PC-9 (cell line): ENCODE results near the gene PHRF1. TPM values are rescaled to one million over a fixed set of nuclear protein-coding genes. Genes with fewer than 3 reads are reported as not detected.

Experiments
- BruUV-seq: library from RNA; stranded (reverse); fragments of 400-500 nt; replicated peaks from 2 replicates; lab custom pipeline; 2021; lab: Mats Ljungman, UMichigan
- CTCF ChIA-PET: fragments of 300-600 bp; sonication (Branson Sonifier 250); formaldehyde crosslinking; loops from one replicate; lab custom pipeline; 2022; ENCODE audit warnings: antibody characterized with exemption; lab: Charles Lee
- POLR2A ChIA-PET: fragments of 300-600 bp; sonication (Branson Sonifier 250); formaldehyde crosslinking; loops from one replicate; lab custom pipeline; 2022; ENCODE audit warnings: antibody characterized with exemption; ENCODE audit not compliant: unreplicated experiment; lab: Charles Lee
- DNase-seq, 2 experiments: peaks; one replicate each; pipeline versions ENCODE4 v3.0.0 to v3.0.0-alpha.2; 2015 to 2022; ENCODE audit warnings: mixed read lengths in 1 of 2
- H2AFZ ChIP-seq: fragments of 200-600 bp; sonication (generic); 2 replicates; pipeline ENCODE4 v1.8.1; 2017; ENCODE audit warnings: antibody characterized with exemption
- H3F3A ChIP-seq: fragments of 200-600 bp; sonication (generic); 2 replicates; pipeline ENCODE4 v1.8.1; 2017; ENCODE audit warnings: antibody characterized with exemption, mild to moderate bottlenecking, low read depth; ENCODE audit not compliant: insufficient read depth
- H3K27ac ChIP-seq: fragments of 200-600 bp; sonication (generic); 2 replicates; pipeline ENCODE4 v1.6.1; 2016; ENCODE audit warnings: mixed run types
- H3K27me3 ChIP-seq: fragments of 200-600 bp; sonication (generic); 2 replicates; pipeline ENCODE4 v1.6.1; 2016; ENCODE audit warnings: low read depth, mixed run types; ENCODE audit not compliant: insufficient read depth
- H3K36me3 ChIP-seq: fragments of 200-600 bp; sonication (generic); 2 replicates; pipeline ENCODE4 v1.6.1; 2016; ENCODE audit warnings: low read depth, mixed run types
- H3K4me1 ChIP-seq: fragments of 200-600 bp; sonication (generic); replicated peaks from 2 replicates; pipeline ENCODE4 v1.6.1; 2016; ENCODE audit warnings: mixed run types; ENCODE audit not compliant: insufficient read depth
- H3K4me2 ChIP-seq: fragments of 200-600 bp; sonication (generic); 2 replicates; pipeline ENCODE4 v1.6.1; 2017; ENCODE audit warnings: mixed run types
- H3K4me3 ChIP-seq: fragments of 200-600 bp; sonication (generic); 2 replicates; pipeline ENCODE4 v1.6.1; 2016; ENCODE audit warnings: mixed run types
- H3K79me2 ChIP-seq: fragments of 200-600 bp; sonication (generic); 2 replicates; pipeline ENCODE4 v1.6.1; 2017; ENCODE audit warnings: low read depth, mixed run types
- H3K9me2 ChIP-seq: fragments of 200-600 bp; sonication (generic); 2 replicates; pipeline ENCODE4 v1.8.1; 2017; ENCODE audit warnings: mild to moderate bottlenecking; ENCODE audit not compliant: insufficient read depth
- H3K9me3 ChIP-seq: fragments of 200-600 bp; sonication (generic); 2 replicates; pipeline ENCODE4 v1.8.1; 2016; ENCODE audit warnings: low read depth; ENCODE audit not compliant: insufficient read depth
- H4K20me1 ChIP-seq: fragments of 200-600 bp; sonication (generic); 2 replicates; pipeline ENCODE4 v1.8.1; 2017; ENCODE audit not compliant: insufficient read depth
- CTCF ChIP-seq: fragments of 200-600 bp; sonication (generic); conservative IDR thresholded peaks from 2 replicates; pipeline ENCODE4 v1.6.1; 2017; ENCODE audit warnings: mixed run types, antibody characterized with exemption, mild to moderate bottlenecking, moderate library complexity
- EZH2 ChIP-seq: fragments of 200-600 bp; sonication (generic); IDR thresholded peaks from 2 replicates; pipeline ENCODE4 v1.8.0; 2017; ENCODE audit warnings: antibody characterized with exemption, low read depth
- intact Hi-C: fragments of 100-400 bp; cut with micrococcal nuclease; formaldehyde crosslinking; loops from one replicate; pipeline ENCODE4 v1.10.0; 2022; ENCODE audit not compliant: unreplicated experiment
- total RNA-seq: library from RNA; stranded (reverse); gene quantifications from 2 replicates; pipeline ENCODE4 v1.2.3, GENCODE V29; 2021

Gene PHRF1
- total RNA-seq, 1 experiment from 2014 or later, result 21.7 TPM

GRCh38 chr11:625636-626268, 49.5 kb downstream of the PHRF1 start:
- Histone ChIP-seq H3K79me2 (no peaks in the 10 kb centered on the region), H3K4me3 (no peak overlapping the region), H3K27ac (no peak overlapping the region), H2AFZ (no peak overlapping the region), H3K27me3 (no peaks in the 10 kb centered on the region), H4K20me1 (no peaks in the 10 kb centered on the region), H3K4me1 (no peaks in the 10 kb centered on the region), H3K4me2 (no peak overlapping the region), H3K9me2 (no peaks in the 10 kb centered on the region), H3F3A (peaks cover 3% of the 10 kb centered on the region; the same call in 1 of the 2 replicates), H3K9me3 (no peaks in the 10 kb centered on the region), H3K36me3 (no peaks in the 10 kb centered on the region)
- TF ChIP-seq CTCF, result no peak
- TF ChIP-seq EZH2, result no peak
- intact Hi-C loops, result no loop called here
- no TSS peak for BruUV-seq
- DNase-seq, result no peak
- ChIA-PET POLR2A (no interaction called here), CTCF (no interaction called here)

GRCh38 chr11:626475-627307, 50.4 kb downstream of the PHRF1 start, which contains the start of gene SCT:
Gene SCT (minus strand): TSS chr11:627181. CDS start chr11:627143, 38 bp downstream.
- no peak within 1 kb of the TSS for H2AFZ ChIP-seq
- POLR2A ChIA-PET, result no interaction called here

GRCh38 chr11:627308-627576, 51.0 kb downstream of the PHRF1 start:
- no peak overlapping the region for H2AFZ ChIP-seq

More at GRCh38 chr11:626475-627307, 50.4 kb downstream of the PHRF1 start, which contains the start of gene SCT:
- no TSS peak for BruUV-seq
- H3F3A ChIP-seq, result peaks cover 3% of the 10 kb centered on the region; the same call in 1 of the 2 replicates
- H3K4me1 ChIP-seq, result no peaks in the 10 kb centered on the region
- no peaks in the 10 kb centered on the region for H3K9me3 ChIP-seq
- H3K79me2 ChIP-seq, result no peaks in the 10 kb centered on the region
- no peak within 1 kb of the TSS for H3K4me2 ChIP-seq
- H3K27me3 ChIP-seq, result no peaks in the 10 kb centered on the region
- TF ChIP-seq EZH2 (no peak), CTCF (no peak)
- no peaks in the 10 kb centered on the region for H3K36me3 ChIP-seq
- no peaks in the 10 kb centered on the region for H3K9me2 ChIP-seq
- DNase-seq, result no peak
- H3K27ac ChIP-seq, result no peak within 1 kb of the TSS
- H3K4me3 ChIP-seq, result no peak within 1 kb of the TSS
- intact Hi-C loops, result no loop called here
- no peaks in the 10 kb centered on the region for H4K20me1 ChIP-seq
- CTCF ChIA-PET, result no interaction called here

More at GRCh38 chr11:627308-627576, 51.0 kb downstream of the PHRF1 start:
- peaks cover 3% of the 10 kb centered on the region; the same call in 1 of the 2 replicates for H3F3A ChIP-seq
- ChIA-PET POLR2A (no interaction called here), CTCF (no interaction called here)
- no peak for DNase-seq
- H3K4me3 ChIP-seq, result no peak overlapping the region
- H3K27me3 ChIP-seq, result no peaks in the 10 kb centered on the region
- TF ChIP-seq CTCF (no peak), EZH2 (no peak)
- H3K9me3 ChIP-seq, result no peaks in the 10 kb centered on the region
- intact Hi-C loops, result no loop called here
- H3K27ac ChIP-seq, result no peak overlapping the region
- no peaks in the 10 kb centered on the region for H3K79me2 ChIP-seq
- H4K20me1 ChIP-seq, result no peaks in the 10 kb centered on the region
- no peaks in the 10 kb centered on the region for H3K36me3 ChIP-seq
- no peak overlapping the region for H3K4me2 ChIP-seq
- H3K4me1 ChIP-seq, result no peaks in the 10 kb centered on the region
- no TSS peak for BruUV-seq
- H3K9me2 ChIP-seq, result no peaks in the 10 kb centered on the region
